H1 (cell line): Measurements from ENCODE around the gene CDK13. TPM values are rescaled to one million over a fixed set of nuclear protein-coding genes. Genes with fewer than 3 reads are reported as not detected.

Source experiments
- CBX8 ChIP-seq: fragments of 300-800, 300-1000 bp; sonication (generic); IDR thresholded peaks from 2 replicates; pipeline ENCODE4 v1.7.1; 2016; ENCODE audit warnings: low read depth, low read length, borderline replicate concordance
- CREB1 ChIP-seq: IDR thresholded peaks from 2 replicates; pipeline ENCODE4 v1.6.1; 2012; ENCODE audit warnings: inconsistent platforms
- CTBP2 ChIP-seq: IDR thresholded peaks from 2 replicates; pipeline ENCODE4 v1.7.0; 2011; ENCODE audit warnings: borderline replicate concordance, mild to moderate bottlenecking, moderate library complexity, mixed read lengths, low read length; ENCODE audit not compliant: insufficient read depth, insufficient read length
- EZH2 ChIP-seq: fragments of 200-600 bp; sonication (generic); IDR thresholded peaks from 2 replicates; pipeline ENCODE4 v1.7.1; 2012; ENCODE audit warnings: low read depth, mild to moderate bottlenecking, moderate library complexity, low read length, inconsistent platforms; ENCODE audit not compliant: severe bottlenecking
- FOSL1 ChIP-seq: IDR thresholded peaks from 2 replicates; pipeline ENCODE4 v1.6.1; 2011; ENCODE audit warnings: mild to moderate bottlenecking, low read depth, low read length, moderate library complexity; ENCODE audit not compliant: insufficient read depth
- HDAC2 ChIP-seq, 2 experiments: fragments of 300-600 bp in 1 of 2; sonication (generic) in 1 of 2; IDR thresholded peaks; 2 replicates each; pipeline ENCODE4 v1.6.1; 2011 to 2012; ENCODE audit warnings: low read depth in 2 of 2, low read length in 2 of 2, mild to moderate bottlenecking in 2 of 2, moderate library complexity in 2 of 2, borderline replicate concordance in 1 of 2, inconsistent platforms in 1 of 2
- HDAC6 ChIP-seq: IDR thresholded peaks from one replicate; pipeline ENCODE4 v1.7.1; 2012; ENCODE audit warnings: low read depth, mild to moderate bottlenecking, inconsistent platforms, low read length, moderate library complexity
- KDM1A ChIP-seq: fragments of 200-600, 300-600 bp; sonication (generic); IDR thresholded peaks from 2 replicates; pipeline ENCODE4 v1.7.1; 2016; ENCODE audit warnings: mild to moderate bottlenecking, low read length, borderline replicate concordance
- RXRA ChIP-seq: IDR thresholded peaks from 2 replicates; pipeline ENCODE4 v1.6.1; 2011; ENCODE audit warnings: low read depth, mild to moderate bottlenecking, low read length, moderate library complexity; ENCODE audit not compliant: insufficient read depth
- SIN3A ChIP-seq, 2 experiments: IDR thresholded peaks in 1 of 2; conservative IDR thresholded peaks in 1 of 2; 2 replicates each; pipeline ENCODE4 v1.6.1; 2011 to 2012; ENCODE audit warnings: low read length in 2 of 2, improper control_type of control experiment in 1 of 2, low read depth in 1 of 2, mild to moderate bottlenecking in 1 of 2
- polyA plus RNA-seq, 7 experiments: library from polyadenylated mRNA; depleted of rRNA in 3 of 7; stranded (reverse) in 5 of 7; unstranded in 2 of 7; fragments of >200 nt in 5 of 7; fragments of 200-250 nt in 2 of 7; gene quantifications; 1 replicate in 5 of 7; 2 replicates in 1 of 7; 4 replicates in 1 of 7; pipeline versions ENCODE4 v1.2.1 to v1.2.3, GENCODE V29; 2011 to 2013; ENCODE audit warnings: missing spikeins in 2 of 7, mixed read lengths in 2 of 7
- total RNA-seq: library from RNA; stranded (reverse); fragmentation: NEBNext Ultra II Directional; extraction: Animal tissue kit (Norgen Biotek cat#: 25700); gene quantifications from 2 replicates; pipeline ENCODE4 v1.2.1, GENCODE V29; 2021
- TF ChIP-seq, protein P1 (sequence below): fragments of 300-600 bp; sonication (generic); IDR thresholded peaks from 2 replicates; pipeline ENCODE4 v1.7.1; 2012; ENCODE audit warnings: low read length, moderate library complexity, mild to moderate bottlenecking, inconsistent platforms; ENCODE audit not compliant: insufficient replicate concordance

The CDK13 gene
- total and polyA plus RNA-seq, 2 of the 8 experiments (the other 6 are each of a cell fraction or from before 2014, with no cell fraction given) = 22.6 to 49.5 TPM

DNA sequence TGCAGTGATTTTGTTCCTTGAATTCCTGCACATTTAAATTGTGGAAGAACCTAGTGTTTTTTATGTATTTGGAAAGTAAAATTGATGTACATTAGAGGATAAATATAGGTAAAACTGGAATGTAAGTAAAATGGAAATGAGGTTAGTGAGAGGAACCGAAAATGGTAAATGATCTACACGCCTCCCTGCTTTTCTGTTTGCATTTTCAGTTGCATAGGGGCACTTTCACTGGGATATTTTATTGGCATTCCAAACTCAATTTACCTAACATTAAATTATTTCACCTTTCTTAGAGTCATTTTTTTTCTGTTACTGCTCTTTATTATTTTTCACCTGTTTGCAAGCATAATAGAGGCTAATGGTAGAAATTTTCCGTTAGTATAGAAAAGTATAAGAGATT lies 8.0 kb downstream of the CDK13 start (continued):
- TF ChIP-seq, protein P1, sequence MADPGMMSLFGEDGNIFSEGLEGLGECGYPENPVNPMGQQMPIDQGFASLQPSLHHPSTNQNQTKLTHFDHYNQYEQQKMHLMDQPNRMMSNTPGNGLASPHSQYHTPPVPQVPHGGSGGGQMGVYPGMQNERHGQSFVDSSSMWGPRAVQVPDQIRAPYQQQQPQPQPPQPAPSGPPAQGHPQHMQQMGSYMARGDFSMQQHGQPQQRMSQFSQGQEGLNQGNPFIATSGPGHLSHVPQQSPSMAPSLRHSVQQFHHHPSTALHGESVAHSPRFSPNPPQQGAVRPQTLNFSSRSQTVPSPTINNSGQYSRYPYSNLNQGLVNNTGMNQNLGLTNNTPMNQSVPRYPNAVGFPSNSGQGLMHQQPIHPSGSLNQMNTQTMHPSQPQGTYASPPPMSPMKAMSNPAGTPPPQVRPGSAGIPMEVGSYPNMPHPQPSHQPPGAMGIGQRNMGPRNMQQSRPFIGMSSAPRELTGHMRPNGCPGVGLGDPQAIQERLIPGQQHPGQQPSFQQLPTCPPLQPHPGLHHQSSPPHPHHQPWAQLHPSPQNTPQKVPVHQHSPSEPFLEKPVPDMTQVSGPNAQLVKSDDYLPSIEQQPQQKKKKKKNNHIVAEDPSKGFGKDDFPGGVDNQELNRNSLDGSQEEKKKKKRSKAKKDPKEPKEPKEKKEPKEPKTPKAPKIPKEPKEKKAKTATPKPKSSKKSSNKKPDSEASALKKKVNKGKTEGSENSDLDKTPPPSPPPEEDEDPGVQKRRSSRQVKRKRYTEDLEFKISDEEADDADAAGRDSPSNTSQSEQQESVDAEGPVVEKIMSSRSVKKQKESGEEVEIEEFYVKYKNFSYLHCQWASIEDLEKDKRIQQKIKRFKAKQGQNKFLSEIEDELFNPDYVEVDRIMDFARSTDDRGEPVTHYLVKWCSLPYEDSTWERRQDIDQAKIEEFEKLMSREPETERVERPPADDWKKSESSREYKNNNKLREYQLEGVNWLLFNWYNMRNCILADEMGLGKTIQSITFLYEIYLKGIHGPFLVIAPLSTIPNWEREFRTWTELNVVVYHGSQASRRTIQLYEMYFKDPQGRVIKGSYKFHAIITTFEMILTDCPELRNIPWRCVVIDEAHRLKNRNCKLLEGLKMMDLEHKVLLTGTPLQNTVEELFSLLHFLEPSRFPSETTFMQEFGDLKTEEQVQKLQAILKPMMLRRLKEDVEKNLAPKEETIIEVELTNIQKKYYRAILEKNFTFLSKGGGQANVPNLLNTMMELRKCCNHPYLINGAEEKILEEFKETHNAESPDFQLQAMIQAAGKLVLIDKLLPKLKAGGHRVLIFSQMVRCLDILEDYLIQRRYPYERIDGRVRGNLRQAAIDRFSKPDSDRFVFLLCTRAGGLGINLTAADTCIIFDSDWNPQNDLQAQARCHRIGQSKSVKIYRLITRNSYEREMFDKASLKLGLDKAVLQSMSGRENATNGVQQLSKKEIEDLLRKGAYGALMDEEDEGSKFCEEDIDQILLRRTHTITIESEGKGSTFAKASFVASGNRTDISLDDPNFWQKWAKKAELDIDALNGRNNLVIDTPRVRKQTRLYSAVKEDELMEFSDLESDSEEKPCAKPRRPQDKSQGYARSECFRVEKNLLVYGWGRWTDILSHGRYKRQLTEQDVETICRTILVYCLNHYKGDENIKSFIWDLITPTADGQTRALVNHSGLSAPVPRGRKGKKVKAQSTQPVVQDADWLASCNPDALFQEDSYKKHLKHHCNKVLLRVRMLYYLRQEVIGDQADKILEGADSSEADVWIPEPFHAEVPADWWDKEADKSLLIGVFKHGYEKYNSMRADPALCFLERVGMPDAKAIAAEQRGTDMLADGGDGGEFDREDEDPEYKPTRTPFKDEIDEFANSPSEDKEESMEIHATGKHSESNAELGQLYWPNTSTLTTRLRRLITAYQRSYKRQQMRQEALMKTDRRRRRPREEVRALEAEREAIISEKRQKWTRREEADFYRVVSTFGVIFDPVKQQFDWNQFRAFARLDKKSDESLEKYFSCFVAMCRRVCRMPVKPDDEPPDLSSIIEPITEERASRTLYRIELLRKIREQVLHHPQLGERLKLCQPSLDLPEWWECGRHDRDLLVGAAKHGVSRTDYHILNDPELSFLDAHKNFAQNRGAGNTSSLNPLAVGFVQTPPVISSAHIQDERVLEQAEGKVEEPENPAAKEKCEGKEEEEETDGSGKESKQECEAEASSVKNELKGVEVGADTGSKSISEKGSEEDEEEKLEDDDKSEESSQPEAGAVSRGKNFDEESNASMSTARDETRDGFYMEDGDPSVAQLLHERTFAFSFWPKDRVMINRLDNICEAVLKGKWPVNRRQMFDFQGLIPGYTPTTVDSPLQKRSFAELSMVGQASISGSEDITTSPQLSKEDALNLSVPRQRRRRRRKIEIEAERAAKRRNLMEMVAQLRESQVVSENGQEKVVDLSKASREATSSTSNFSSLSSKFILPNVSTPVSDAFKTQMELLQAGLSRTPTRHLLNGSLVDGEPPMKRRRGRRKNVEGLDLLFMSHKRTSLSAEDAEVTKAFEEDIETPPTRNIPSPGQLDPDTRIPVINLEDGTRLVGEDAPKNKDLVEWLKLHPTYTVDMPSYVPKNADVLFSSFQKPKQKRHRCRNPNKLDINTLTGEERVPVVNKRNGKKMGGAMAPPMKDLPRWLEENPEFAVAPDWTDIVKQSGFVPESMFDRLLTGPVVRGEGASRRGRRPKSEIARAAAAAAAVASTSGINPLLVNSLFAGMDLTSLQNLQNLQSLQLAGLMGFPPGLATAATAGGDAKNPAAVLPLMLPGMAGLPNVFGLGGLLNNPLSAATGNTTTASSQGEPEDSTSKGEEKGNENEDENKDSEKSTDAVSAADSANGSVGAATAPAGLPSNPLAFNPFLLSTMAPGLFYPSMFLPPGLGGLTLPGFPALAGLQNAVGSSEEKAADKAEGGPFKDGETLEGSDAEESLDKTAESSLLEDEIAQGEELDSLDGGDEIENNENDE = no peak
- TF ChIP-seq RXRA (no peak), CREB1 (no peak), SIN3A (conservative IDR thresholded peaks at IDR 0.05 in 1 of 2, IDR thresholded peaks at IDR 0.05 in 1 of 2; ENCODE audit: low read depth in 1 of 2, low read length in 2 of 2) (no peak), EZH2 (no peak), FOSL1 (no peak), KDM1A (no peak), CBX8 (no peak), HDAC6 (no peak), CTBP2 (no peak), HDAC2 (IDR thresholded peaks at IDR 0.05; ENCODE audit: borderline replicate concordance in 1 of 2, low read depth in 2 of 2, low read length in 2 of 2) (no peak)
